ENCODE results near the gene SPSB2. TPM values are rescaled to one million over a fixed set of nuclear protein-coding genes. Genes with fewer than 3 reads are reported as not detected.
A peak's percentile ranks its signal among the peaks of the same experiment; 100 is the strongest.
"Not testable (repeated sequence)": the region's sequence is repeated elsewhere in the genome, so short reads cannot be mapped to it uniquely, and the experiment has no call there.

Gene SPSB2
- total and polyA plus RNA-seq, 12 donors, result 2.5 to 24.5 (median 16.0) TPM

- 75 to 89% (median 79%) methylated on average over 4 to 5 of the region's 5 CpGs for WGBS, 4 donors
- Histone ChIP-seq H3K9me3 (replicated peaks in 1 of 3) (no peaks in the 10 kb centered on the region), H3K27me3 (no peaks in the 10 kb centered on the region), H3K4me3 (no peak overlapping the region), H3K27ac (no peak overlapping the region), H3K4me1 (replicated peaks in 1 of 2) (peaks cover 0 to 5% of the 10 kb centered on the region in 2 donors), H3K36me3 (replicated peaks in 1 of 2) (no peaks in the 10 kb centered on the region)
- intact Hi-C loops (cut with DNase I), result no loop called here
- TF ChIP-seq CTCF (IDR thresholded peaks at IDR 0.05) (no peak), POLR2A (IDR thresholded peaks at IDR 0.05) (no peak)
- no peak for DNase-seq
Observed at GRCh38 chr12:6899427-6899826, 26.3 kb upstream of the SPSB2 start.

GRCh38 chr12:6896846-6897435 lies 23.8 kb upstream of the SPSB2 start:
- Histone ChIP-seq H3K27me3 (no peaks in the 10 kb centered on the region), H3K9me3 (replicated peaks in 1 of 3) (no peaks in the 10 kb centered on the region), H3K4me3 (no peak overlapping the region), H3K36me3 (replicated peaks in 1 of 2) (no peaks in the 10 kb centered on the region), H3K4me1 (replicated peaks in 1 of 2) (peaks cover 0 to 2% of the 10 kb centered on the region in 2 donors), H3K27ac (no peak overlapping the region)
- 78 to 88% (median 84%) methylated on average over 5 to 6 of the region's 6 CpGs for WGBS, 4 donors
- intact Hi-C loops (cut with DNase I), result no loop called here
- no peak for DNase-seq
- TF ChIP-seq CTCF (IDR thresholded peaks at IDR 0.05) (no peak), POLR2A (IDR thresholded peaks at IDR 0.05) (no peak)

- no peak for TF ChIP-seq CTCF (IDR thresholded peaks at IDR 0.05)
- WGBS, 4 donors, result 79 to 89% (median 85%) methylated on average over 3 of the region's 3 CpGs
- no peaks in the 10 kb centered on the region for H3K9me3 ChIP-seq (replicated peaks in 1 of 3)
- H3K27me3 ChIP-seq, result no peaks in the 10 kb centered on the region
- no peaks in the 10 kb centered on the region for H3K36me3 ChIP-seq (replicated peaks in 1 of 2)
- no peak overlapping the region for H3K27ac ChIP-seq
- intact Hi-C loops (cut with DNase I), result no loop called here
- no peak for DNase-seq
- H3K4me1 ChIP-seq (replicated peaks in 1 of 2), result peaks cover 5 to 16% of the 10 kb centered on the region in 2 donors
- H3K4me3 ChIP-seq, result no peak overlapping the region
Observed at GRCh38 chr12:6894321-6894720, 21.2 kb upstream of the SPSB2 start.

- H3K36me3 ChIP-seq (replicated peaks in 1 of 2); H3K27me3 ChIP-seq; intact Hi-C loops (cut with DNase I); H3K9me3 ChIP-seq (replicated peaks in 1 of 3); H3K4me3 ChIP-seq; H3K27ac ChIP-seq: not testable (repeated sequence)
- peak in 1 of 7 donors; percentile 11 for DNase-seq
- H3K4me1 ChIP-seq (replicated peaks in 1 of 2), result peaks cover 5 to 16% of the 10 kb centered on the region in 2 donors
- 82 to 93% (median 87%) methylated on average over 3 of the region's 3 CpGs for WGBS, 4 donors
Observed at GRCh38 chr12:6892683-6893082, 19.6 kb upstream of the SPSB2 start.

GRCh38 chr12:6891646-6892001 lies 18.5 kb upstream of the SPSB2 start:
- H3K36me3 ChIP-seq (replicated peaks in 1 of 2), result no peaks in the 10 kb centered on the region
- H3K4me1 ChIP-seq (replicated peaks in 1 of 2), result peaks cover 5 to 16% of the 10 kb centered on the region in 2 donors
- H3K9me3 ChIP-seq (replicated peaks in 1 of 3), result no peaks in the 10 kb centered on the region
- no peak for TF ChIP-seq CTCF (IDR thresholded peaks at IDR 0.05)
- no peak for TF ChIP-seq POLR2A (IDR thresholded peaks at IDR 0.05)
- intact Hi-C loops (cut with DNase I), result no loop called here
- 84 to 87% (median 85%) methylated on average over 5 of the region's 5 CpGs for WGBS, 4 donors
- peak overlapping the region in 3 of 4 donors; percentile 22 to 56 (median 37) for H3K4me3 ChIP-seq
- peak overlapping the region; percentile 78 to 94 (median 84) for H3K27ac ChIP-seq
- DNase-seq, result peak in 1 of 7 donors; percentile 16
- no peaks in the 10 kb centered on the region for H3K27me3 ChIP-seq

All from adrenal gland (tissue), 12 donors.